Fibroblast of lung (primary cell): ENCODE measurements around the gene KLK7.

Source experiments
- EZH2 ChIP-seq: IDR thresholded peaks from 2 replicates; pipeline ENCODE4 v1.5.1; 2012; ENCODE audit warnings: low read length, control low read depth, mild to moderate bottlenecking; ENCODE audit errors: missing control alignments
- TF ChIP-seq, protein P1 (sequence below), 2 donors: IDR thresholded peaks in 1 of 2; conservative IDR thresholded peaks in 1 of 2; 1 replicate in 1 of 2; 2 replicates in 1 of 2; pipeline ENCODE4 v1.5.1; 2011 to 2012; ENCODE audit warnings: low read length in 2 of 2, control low read depth in 1 of 2, inconsistent platforms in 1 of 2, low read depth in 1 of 2, mild to moderate bottlenecking in 1 of 2

DNA sequence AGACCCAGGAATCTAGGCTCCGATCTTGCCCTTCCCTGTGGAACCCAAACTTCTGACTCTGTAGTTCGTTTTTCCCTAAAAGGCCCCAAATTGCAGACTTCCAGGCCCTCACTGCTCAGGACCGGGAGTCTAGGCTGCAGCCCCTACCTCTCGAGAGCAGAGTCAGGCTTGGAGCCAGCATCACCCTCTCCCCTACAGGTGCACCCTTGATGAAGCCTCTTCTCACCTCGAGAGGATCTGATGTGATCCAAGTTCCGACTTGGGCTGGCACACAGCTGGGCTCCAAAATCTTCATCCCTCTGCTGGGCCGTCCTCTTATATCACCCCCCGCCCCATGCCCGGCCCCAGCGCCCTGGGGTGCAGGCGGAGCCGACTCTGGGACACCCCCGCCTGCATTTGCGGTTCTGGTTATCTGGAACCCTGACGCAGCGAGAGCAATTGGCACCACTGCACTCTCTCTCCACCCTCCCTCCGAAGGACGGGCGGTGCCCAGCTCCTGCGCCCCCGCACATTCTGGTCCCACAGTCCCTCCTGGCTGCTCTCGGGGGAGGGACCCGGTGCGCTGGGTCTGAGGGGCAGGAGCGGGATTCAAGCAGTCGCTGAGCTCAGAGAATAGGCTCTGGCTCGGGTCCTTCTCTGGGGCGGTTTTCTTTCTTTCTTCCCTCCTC is at the start of gene KLK7:
- TF ChIP-seq, protein P1, sequence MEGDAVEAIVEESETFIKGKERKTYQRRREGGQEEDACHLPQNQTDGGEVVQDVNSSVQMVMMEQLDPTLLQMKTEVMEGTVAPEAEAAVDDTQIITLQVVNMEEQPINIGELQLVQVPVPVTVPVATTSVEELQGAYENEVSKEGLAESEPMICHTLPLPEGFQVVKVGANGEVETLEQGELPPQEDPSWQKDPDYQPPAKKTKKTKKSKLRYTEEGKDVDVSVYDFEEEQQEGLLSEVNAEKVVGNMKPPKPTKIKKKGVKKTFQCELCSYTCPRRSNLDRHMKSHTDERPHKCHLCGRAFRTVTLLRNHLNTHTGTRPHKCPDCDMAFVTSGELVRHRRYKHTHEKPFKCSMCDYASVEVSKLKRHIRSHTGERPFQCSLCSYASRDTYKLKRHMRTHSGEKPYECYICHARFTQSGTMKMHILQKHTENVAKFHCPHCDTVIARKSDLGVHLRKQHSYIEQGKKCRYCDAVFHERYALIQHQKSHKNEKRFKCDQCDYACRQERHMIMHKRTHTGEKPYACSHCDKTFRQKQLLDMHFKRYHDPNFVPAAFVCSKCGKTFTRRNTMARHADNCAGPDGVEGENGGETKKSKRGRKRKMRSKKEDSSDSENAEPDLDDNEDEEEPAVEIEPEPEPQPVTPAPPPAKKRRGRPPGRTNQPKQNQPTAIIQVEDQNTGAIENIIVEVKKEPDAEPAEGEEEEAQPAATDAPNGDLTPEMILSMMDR (conservative IDR thresholded peaks at IDR 0.05 in 1 of 2, IDR thresholded peaks at IDR 0.05 in 1 of 2; ENCODE audit: low read depth in 1 of 2, low read length in 2 of 2), result no peak
- no peak for TF ChIP-seq EZH2
